ENCODE results near the gene HOXA9.

- TF ChIP-seq CTCF (IDR thresholded peaks at IDR 0.05): no peak
- TF ChIP-seq POLR2A (IDR thresholded peaks at IDR 0.05): no peak
Observed at GRCh38 chr7:27181795-27182275, 16.5 kb upstream of the HOXA9 start.
